Measurements from ENCODE around the gene SLC35D2.
"Not testable (repeated sequence)": the region's sequence is repeated elsewhere in the genome, so short reads cannot be mapped to it uniquely, and the experiment has no call there.

The SLC35D2 gene

GRCh38 chr9:96363175-96363967 is 20.1 kb downstream of the SLC35D2 start (continued):
- TF ChIP-seq TRIM28 (IDR thresholded peaks at IDR 0.05; ENCODE audit: borderline replicate concordance, low read length) (no peak), ZNF610 (tag by site-specific recombination; IDR thresholded peaks at IDR 0.05; ENCODE audit: borderline replicate concordance) (no peak), REST (tag by site-specific recombination; IDR thresholded peaks at IDR 0.05) (no peak), FEZF1 (tag by site-specific recombination; IDR thresholded peaks at IDR 0.05) (no peak), KLF8 (tag by site-specific recombination; IDR thresholded peaks at IDR 0.05) (no peak), ZNF10 (tag by site-specific recombination; IDR thresholded peaks at IDR 0.05) (no peak)

- ChIA-PET CTCF (interaction anchor here (1.0 kb wide), 1 partner anchor 12 kb away, joined by 3 read pairs; no protein-coding TSS in a partner anchor), POLR2A (interaction anchor here (0.6 kb wide), 1 partner anchor 268 kb away, joined by 3 read pairs; no protein-coding TSS in a partner anchor)
- H3K4me1 ChIP-seq (ENCODE audit: control insufficient read depth, insufficient read depth, low read length); H3K4me3 ChIP-seq (ENCODE audit: low read depth, low read length); H3K9me3 ChIP-seq (ENCODE audit: control insufficient read depth, insufficient read depth, low read depth, low read length); H3K27ac ChIP-seq (ENCODE audit: extremely low read depth, low read depth, low read length): not testable (repeated sequence)
- peaks cover 0 to 11% of the 10 kb centered on the region in 2 experiments; a peak in 2 of 3 replicates for H3K36me3 ChIP-seq (ENCODE audit: control insufficient read depth in 2 of 2, insufficient read depth in 1 of 2, low read length in 2 of 2)
Measured at GRCh38 chr9:96362119-96362518, 21.4 kb downstream of the SLC35D2 start.

DNA sequence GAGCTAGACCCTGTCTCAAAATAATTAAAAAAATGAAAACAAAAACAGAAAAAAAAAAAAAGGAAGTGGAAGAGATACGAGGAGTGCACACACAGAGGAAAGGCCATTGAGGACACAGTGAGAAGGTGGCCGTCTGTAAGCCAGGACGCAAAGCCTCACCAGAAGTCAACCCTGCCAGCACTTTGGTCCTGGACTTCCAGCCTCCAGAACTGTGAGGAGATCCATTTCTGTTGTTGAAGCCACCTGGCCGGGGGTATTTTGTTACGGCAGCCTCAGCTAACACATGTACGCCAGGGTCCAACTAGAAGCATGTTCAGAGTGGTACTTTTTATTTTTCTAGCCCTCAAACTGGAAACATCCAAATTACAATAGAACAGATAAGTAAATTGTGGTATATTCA is 21.8 kb downstream of the SLC35D2 start:
- Histone ChIP-seq H3K4me1 (ENCODE audit: control insufficient read depth, insufficient read depth, low read length) (no peaks in the 10 kb centered on the region), H3K36me3 (ENCODE audit: control insufficient read depth in 2 of 2, insufficient read depth in 1 of 2, low read length in 2 of 2) (peaks cover 0 to 11% of the 10 kb centered on the region in 2 experiments; a peak in 2 of 3 replicates), H3K4me3 (ENCODE audit: low read depth, low read length) (no peak overlapping the region), H3K27ac (ENCODE audit: extremely low read depth, low read depth, low read length) (no peak overlapping the region), H3K9me3 (ENCODE audit: control insufficient read depth, insufficient read depth, low read depth, low read length) (no peaks in the 10 kb centered on the region)
- POLR2A ChIA-PET = no interaction called here
- CTCF ChIA-PET = interaction anchor here (1.0 kb wide), 1 partner anchor 11 kb away, joined by 3 read pairs; no protein-coding TSS in a partner anchor
- TF ChIP-seq ZNF548 (tag by site-specific recombination; IDR thresholded peaks at IDR 0.05) (peak; percentile 61; the same call in 1 of the 2 replicates), HOXC10 (CRISPR knock-in tag; IDR thresholded peaks at IDR 0.05) (no peak)

DNA sequence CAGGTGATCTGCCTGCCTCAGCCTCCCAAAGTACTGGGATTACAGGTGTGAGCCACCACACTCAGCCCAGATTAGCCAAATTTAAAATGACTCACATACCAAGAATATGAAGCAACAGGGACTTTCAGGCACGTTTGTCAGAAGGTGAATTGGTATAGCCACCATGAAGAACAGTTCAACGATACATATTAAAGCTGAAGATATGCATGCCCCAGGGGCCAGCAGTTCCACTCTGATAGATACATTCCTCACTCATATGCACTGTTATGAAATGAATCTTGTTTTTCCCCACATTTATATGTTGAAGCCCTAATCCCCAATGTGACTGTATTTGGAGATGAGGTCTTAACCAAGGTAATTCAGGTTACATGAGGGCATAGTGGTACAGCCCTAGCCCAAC is 22.5 kb downstream of the SLC35D2 start:
- CTCF ChIA-PET = no interaction called here
- H3K4me3 ChIP-seq (ENCODE audit: low read depth, low read length) = no peak overlapping the region
- H3K36me3 ChIP-seq (ENCODE audit: control insufficient read depth in 2 of 2, insufficient read depth in 1 of 2, low read length in 2 of 2) = peaks cover 0 to 11% of the 10 kb centered on the region in 2 experiments; a peak in 2 of 3 replicates
- no peak overlapping the region for H3K27ac ChIP-seq (ENCODE audit: extremely low read depth, low read depth, low read length)
- H3K9me3 ChIP-seq (ENCODE audit: control insufficient read depth, insufficient read depth, low read depth, low read length) = no peaks in the 10 kb centered on the region
- H3K4me1 ChIP-seq (ENCODE audit: control insufficient read depth, insufficient read depth, low read length) = no peaks in the 10 kb centered on the region
- POLR2A ChIA-PET = no interaction called here
- TF ChIP-seq OVOL3 (tag by site-specific recombination; IDR thresholded peaks at IDR 0.05) (no peak), ZNF24 (tag by site-specific recombination; IDR thresholded peaks at IDR 0.05) (no peak), ZNF184 (tag by site-specific recombination; IDR thresholded peaks at IDR 0.05) (no peak), ZNF776 (tag by site-specific recombination; IDR thresholded peaks at IDR 0.05; ENCODE audit: borderline replicate concordance) (no peak), ZSCAN23 (tag by site-specific recombination; IDR thresholded peaks at IDR 0.05) (no peak), KLF8 (tag by site-specific recombination; IDR thresholded peaks at IDR 0.05) (no peak), ZNF510 (tag by site-specific recombination; IDR thresholded peaks at IDR 0.05; ENCODE audit: insufficient replicate concordance) (no peak), ZBTB7A (tag by site-specific recombination; IDR thresholded peaks at IDR 0.05; ENCODE audit: low read depth) (no peak), MEIS1 (CRISPR knock-in tag; IDR thresholded peaks at IDR 0.05; ENCODE audit: borderline replicate concordance) (no peak), ZNF658 (tag by site-specific recombination; IDR thresholded peaks at IDR 0.05) (no peak), ZNF514 (tag by site-specific recombination; IDR thresholded peaks at IDR 0.05) (no peak)

GRCh38 chr9:96360523-96360922 is 23.0 kb downstream of the SLC35D2 start:
- H3K4me1 ChIP-seq (ENCODE audit: control insufficient read depth, insufficient read depth, low read length); POLR2A ChIA-PET; H3K9me3 ChIP-seq (ENCODE audit: control insufficient read depth, insufficient read depth, low read depth, low read length); H3K4me3 ChIP-seq (ENCODE audit: low read depth, low read length); CTCF ChIA-PET; H3K27ac ChIP-seq (ENCODE audit: extremely low read depth, low read depth, low read length): not testable (repeated sequence)
- H3K36me3 ChIP-seq (ENCODE audit: control insufficient read depth in 2 of 2, insufficient read depth in 1 of 2, low read length in 2 of 2) = peaks cover 0 to 11% of the 10 kb centered on the region in 2 experiments; a peak in 2 of 3 replicates

Measured in HEK293 (cell line).